SKM-1 treated with dmso at 0.1 percent for 144 hours (cell line): ENCODE measurements around the gene ENOX1.
"Not testable (repeated sequence)": the region's sequence is repeated elsewhere in the genome, so short reads cannot be mapped to it uniquely, and the experiment has no call there.

Experiments used
- DNase-seq: peaks from one replicate; lab custom pipeline; 2025; ENCODE audit not compliant: unreplicated experiment; lab: John Stamatoyannopoulos, UW

ENOX1 gene

DNA sequence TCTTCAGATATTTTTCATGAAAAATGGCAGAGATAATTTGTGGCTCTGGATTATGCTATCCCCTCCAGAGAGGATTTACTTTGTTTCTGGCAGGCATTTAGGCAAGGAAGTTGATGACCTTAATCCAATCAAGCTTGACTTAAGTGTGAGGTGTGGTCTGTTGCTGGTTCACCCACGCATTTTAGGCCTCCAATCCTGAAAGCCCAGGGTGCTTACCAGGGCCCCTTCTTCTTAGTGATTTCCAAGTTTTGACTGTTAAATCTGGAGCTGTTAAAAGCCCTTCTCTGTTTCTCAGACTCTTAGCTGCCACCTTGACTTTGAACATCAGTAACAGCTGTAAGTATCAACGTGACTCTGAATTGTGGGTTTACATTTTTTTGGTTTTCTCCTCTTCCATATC, 601.5 kb downstream of the ENOX1 start:
- DNase-seq: no peak

DNA sequence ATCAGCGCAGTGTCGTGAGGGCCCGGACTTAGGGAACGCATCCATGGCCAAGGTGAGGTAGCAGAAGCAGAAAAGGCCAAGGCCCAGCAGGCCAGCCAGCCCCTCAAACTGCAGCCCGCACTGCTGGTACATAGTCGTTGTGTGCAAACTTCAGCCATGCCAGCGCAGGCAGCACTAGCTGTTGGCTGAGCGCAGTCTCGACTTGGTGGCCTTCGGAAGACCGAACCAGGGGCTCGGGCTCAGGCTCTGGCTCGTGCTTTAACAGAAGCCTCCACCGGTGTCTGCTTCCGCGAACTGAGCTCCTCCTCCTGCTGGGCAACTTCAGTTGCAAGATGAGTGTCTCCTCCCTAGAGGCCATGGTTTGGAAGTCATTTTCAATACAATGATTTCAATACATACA, 605.9 kb downstream of the ENOX1 start:
- DNase-seq: no peak

DNA sequence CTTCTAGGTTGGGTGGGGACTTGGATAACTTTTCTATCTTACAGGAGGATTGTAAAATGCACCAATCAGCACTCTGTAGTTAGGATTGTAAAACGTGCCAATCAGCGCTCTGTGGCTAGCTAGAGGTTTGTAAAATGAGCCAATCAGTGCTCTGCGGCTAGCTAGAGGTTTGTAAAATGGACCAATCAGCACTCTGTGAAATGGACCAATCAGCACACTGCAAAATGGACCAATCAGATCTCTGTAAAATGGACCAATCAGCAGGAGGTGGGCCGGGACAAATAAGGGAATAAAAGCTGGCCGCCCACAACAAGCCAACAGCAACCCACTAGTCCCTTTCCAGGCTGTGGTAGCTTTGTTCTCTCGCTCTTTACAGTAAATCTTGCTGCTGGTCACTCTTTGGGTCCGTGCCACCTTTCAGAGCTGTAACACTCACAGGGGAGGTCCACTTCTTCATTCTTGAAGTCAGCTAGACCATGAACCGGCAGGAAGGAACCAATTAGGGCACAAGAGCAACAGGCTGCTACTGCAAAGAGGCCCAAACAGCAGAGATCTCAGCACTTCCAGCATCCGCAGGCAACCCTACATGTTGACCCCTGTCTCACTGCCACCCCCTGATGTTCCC, 606.6 kb downstream of the ENOX1 start:
- DNase-seq: no peak

DNA sequence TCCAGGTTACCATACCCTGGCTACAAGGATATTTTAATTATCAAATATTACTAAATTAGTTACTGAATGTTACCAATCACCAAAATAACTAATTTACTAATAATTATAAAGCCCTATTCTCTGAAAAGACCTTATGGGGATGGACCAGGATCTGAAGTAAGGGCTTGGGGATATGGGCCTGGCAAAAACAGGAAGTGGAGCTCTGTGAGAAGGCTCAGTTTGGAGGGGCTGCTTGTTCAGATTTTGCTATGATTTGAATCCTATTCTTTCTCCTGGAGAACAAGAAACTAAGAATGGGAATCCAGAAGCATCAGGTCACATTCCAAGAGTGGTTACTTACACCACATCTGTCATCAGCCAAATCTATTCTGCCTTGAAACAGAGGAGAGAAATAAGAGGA, 615.3 kb downstream of the ENOX1 start:
- DNase-seq: no peak

DNA sequence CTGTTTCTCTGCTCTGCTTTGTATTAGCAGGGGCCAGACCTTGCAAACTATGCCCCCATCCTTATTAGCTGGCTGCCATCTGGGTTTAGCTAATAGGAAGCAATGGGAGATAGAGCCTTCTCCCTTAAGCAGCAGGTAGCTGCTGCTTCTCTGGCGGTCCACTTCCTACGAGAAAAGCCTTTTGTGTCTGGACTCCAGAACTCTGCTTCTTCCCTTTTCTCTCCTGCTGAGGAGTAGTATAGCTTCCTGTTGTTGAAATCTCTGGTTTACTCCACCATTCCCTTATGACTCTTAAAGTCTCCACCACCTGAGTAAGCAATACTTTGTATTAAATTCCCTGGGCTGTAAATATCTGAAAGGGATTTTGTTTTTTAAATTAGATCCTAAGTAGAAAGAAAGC, 616.3 kb downstream of the ENOX1 start:
- peak; percentile 42 for DNase-seq

DNA sequence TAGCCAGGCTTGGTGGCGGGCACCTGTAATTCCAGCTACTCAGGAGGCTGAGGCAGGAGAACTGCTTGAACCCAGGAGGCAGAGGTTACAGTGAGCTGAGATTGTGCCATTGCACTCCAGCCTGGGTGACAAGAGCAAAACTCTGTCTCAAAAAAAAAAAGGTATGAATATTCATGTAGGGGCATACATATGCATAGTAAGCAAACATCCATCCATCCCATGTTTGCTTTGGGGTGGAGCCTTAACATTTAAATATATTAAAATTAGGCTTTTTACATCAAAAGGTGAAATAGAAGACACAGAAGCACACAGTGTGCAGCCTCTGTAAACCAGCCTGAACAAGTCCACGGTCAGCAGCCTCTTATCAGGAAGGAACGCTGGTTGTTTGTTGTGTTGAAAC, 618.3 kb downstream of the ENOX1 start:
- DNase-seq: not testable (repeated sequence)

DNA sequence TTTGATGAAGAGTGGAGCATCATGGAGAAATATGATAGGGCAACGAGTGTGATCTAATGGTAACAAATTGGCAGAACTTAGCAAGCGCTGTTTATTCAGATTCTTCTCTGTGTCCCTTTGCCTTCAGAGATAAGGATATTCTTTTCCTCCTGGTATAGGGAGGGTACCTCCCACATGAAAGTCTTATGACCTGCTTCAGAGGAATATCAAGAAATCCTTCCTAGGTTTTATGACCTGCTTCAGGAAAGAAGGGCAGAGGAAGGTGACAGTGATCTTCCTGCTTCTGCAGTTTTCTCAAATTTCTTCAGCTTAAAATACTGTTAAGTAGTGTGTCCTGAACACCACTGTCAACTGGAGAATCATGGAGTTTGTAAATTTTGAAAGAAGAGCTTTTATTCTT, 619.0 kb downstream of the ENOX1 start:
- no peak for DNase-seq

DNA sequence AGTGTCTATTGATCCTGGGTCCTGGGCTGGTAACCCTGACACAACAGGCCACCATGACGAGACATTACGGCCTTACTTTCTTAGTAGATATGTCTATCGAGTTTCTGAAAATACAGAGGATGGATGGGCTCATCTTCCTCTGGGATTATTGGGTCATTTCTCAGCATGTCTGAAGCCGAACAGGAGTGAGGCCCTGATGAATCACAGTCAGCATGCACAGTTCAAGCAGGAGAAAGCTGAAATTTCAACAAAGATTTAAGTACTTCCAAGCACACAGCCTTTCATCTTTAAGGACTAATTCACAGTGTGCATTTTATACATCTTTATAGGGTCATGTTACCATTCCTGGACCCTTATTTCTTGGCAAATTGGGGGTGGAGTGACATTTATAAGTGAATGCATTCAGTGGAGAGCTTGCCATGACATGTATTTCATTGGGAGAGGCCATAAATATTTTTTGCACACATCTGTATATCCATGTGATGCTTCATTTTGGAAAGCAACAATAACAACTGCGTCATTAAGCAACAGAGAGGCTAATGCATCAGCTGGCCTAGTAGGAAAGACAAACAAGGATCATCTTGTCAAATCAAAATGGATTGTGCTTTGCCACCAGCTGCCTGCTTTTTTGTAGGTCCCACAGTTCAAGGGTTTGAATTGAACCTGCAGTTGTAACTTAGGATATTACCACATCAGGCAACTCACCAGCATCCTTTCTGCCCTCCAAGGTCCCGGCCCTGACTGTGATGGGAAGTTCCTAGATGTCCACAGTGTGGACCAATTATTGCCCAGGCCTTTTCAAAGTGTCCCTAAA, 619.9 kb downstream of the ENOX1 start:
- no peak for DNase-seq
